Cerebellar nuclear complex (tissue), 1 donor: ENCODE data around the gene CAPZB.

ENCODE experiments used
- DNase-seq, 2 experiments: peaks; one replicate each; lab custom pipeline; 2025; lab: John Stamatoyannopoulos, UW

CAPZB gene

GRCh38 chr1:19448491-19449439 is 36.6 kb downstream of the CAPZB start:
- DNase-seq, result no peak

- DNase-seq, result no peak
Measured at GRCh38 chr1:19447550-19447949, 37.8 kb downstream of the CAPZB start.

GRCh38 chr1:19445417-19446342 is 39.7 kb downstream of the CAPZB start:
- DNase-seq, result no peak

DNA sequence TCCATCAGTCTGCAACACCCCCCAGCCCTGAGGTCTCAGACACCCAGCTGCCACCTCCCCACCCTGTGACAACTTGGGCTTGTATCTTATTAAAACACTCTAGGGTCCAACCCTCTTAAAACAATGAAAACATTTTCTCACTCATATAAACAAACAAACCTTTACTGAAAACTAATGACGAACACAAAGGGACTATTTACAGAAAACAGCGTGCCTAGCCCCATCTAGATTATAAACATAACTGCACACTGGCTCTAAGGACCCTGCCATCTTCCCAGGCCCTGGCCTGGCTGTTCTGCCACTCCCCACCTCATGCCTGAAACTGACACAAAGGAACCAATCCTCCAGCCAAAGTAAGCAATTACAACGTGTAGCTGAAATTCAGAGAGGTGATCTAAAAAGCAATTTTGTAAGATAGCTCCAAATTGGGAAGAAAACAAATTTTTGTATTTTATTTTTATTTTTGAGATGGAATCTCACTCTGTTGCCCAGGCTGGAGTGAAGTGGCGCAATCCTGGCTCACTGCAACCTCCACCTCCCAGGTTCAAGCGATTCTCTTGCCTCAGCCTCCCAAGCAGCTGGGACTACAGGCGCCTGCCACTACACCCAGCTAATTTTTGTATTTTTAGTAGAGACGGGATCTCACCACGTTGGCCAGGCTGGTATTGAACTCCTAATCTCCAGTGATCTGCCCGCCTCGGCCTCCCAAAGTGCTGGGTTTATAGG is 40.9 kb downstream of the CAPZB start:
- no peak for DNase-seq

GRCh38 chr1:19443326-19443725 is 42.0 kb downstream of the CAPZB start:
- DNase-seq, result no peak

DNA sequence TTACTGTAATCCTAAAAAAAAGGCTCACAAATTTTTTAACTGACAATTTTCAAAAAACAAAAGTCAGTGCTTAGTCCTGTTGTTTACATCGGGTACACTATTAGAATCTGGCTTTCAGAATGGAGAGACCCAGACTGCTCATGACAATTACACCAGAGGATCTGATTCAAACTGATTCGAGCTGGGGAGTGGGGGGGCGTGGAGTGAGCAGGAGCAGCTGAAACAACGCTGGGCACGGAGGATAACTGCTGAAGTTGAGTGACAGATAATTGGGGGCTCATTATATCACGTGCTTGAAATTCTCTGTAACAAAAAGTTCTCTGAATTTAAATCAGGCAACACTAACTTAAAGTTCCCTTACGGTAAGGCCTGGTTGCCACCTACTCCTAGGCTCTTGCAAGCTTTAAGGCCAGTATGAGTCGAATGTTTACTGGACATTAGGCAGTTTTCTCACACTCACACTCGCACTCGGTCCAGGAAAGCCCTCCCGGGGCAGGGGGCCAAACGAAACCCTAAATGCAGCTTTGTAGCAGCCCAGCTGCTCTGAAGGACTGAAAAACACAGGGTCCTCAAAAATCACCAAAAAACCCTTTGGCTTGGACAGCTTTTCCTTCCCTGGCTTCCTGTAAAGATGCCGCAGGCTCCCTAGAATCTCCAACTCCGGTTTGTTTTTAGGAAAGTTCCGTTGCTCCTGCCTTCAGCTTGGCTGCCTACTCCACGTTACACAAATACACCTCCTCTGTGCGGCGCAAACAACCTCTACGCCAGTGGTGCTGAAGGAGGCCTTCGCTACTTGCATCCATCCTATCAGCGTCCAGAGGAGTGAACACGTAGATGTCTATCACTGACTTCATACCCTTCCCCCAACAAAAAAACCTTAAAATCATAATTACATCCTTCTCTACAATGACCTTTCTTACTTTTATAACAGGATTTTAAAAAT is 42.9 kb downstream of the CAPZB start:
- DNase-seq, result no peak

- no peak for DNase-seq
Measured at GRCh38 chr1:19441048-19441780, 44.1 kb downstream of the CAPZB start.

GRCh38 chr1:19439464-19440171 is 45.7 kb downstream of the CAPZB start:
- DNase-seq, result no peak

GRCh38 chr1:19438516-19439195 is 46.7 kb downstream of the CAPZB start:
- DNase-seq, result no peak

DNA sequence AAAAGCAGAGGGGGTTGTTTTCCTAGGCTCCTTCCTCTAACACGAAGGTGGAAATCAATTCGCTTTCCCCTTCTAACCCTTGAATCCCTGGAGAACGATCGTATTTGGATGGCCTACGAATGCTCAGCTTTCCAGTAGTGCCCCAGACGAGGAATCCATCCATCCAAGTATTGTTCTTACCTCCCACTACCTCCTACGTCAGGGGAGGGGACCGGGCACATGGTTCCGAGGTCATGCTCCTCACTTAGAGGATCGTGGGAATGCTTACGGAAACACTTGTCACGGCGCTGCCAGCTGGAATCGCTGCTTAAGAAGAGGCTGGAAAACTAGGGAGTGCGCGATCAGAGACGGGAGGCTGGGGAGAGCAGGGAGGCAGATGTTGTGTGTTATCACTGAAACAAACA is 47.4 kb downstream of the CAPZB start:
- DNase-seq, result no peak

- no peak for DNase-seq
Measured at GRCh38 chr1:19436716-19437476, 48.4 kb downstream of the CAPZB start.

DNA sequence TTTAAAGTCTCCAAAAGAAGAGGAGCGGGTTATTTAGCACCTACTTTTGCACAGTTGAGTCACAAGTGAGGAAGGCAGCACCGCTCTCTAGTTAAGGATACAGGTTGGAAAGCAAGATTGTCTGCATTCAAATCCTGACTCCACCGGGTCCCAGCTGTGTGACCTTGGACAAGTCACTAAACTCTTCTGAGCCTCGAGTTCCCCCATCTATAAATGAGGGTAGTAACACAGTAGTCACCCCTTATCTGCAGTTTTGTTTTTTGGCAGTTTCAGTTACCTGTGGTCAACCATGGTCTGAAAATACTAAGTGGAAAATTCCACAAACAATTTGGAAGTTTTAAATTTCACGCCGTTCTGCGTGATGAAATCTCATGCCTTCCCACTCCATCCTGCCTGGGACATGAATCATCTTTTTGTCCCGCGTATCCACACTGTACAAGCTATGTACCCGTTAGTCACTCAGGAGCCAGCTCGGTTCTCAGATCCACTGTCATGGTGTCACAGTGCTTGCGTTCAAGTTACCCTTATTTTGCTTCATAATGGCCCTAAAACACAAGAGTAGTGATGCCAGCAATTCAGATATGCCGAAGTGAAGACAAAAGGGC is 49.4 kb downstream of the CAPZB start:
- no peak for DNase-seq

GRCh38 chr1:19435181-19435580 is 50.2 kb downstream of the CAPZB start:
- DNase-seq, result no peak

DNA sequence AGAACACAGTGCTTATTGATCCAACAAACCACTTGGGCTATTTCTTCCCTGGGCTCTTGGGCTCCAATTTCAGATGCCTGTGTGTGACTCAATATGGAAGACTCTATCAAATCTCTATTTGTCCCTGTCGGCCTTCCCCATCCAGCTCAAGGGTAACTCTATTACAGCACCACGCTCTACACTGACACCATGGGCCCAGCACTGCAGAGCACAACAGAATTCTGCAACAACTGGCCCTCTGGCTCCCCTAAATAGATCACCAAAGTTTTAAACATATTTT is 51.7 kb downstream of the CAPZB start:
- DNase-seq, result no peak

DNA sequence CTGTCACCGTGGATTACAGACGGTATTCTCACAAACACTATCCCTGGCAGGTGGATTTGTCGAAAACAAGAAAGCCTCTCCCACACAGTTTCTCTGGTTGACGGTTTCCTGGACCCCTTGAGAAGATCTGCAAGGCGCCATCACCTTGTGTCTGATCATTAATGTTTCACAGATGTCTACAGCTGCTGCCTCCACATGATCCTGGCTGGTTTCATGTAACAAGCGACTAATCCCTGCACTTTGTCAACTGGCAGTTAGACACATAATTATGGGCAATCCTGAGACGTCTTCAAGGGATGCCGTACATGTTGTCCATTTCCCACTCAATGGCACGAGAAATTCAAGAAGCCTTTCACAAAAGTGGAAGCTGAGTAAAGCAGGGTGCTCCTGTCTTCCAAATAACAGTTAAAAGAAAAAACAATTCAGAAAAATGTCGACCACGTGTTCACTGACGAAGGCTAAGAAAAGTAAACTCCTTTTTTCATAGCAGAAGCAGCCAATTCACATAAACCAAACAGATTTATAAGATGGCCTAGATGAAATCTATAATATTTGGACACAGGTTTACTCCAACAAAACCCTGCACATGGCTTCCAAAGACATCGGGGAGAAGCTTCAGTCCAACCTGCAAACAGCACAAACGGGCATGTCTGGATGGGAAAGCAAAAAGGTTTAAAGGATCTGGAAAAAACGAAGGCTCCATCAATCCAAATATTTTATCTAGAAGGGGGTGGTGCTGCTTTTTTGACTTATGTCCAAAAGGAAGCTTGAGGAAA is 52.2 kb downstream of the CAPZB start:
- DNase-seq, result no peak

GRCh38 chr1:19430121-19431068 is 54.9 kb downstream of the CAPZB start:
- no peak for DNase-seq
